GM18907 (cell line): ENCODE data around the gene MCHR2.
A peak's percentile ranks its signal among the peaks of the same experiment; 100 is the strongest.
"Not testable (repeated sequence)": the region's sequence is repeated elsewhere in the genome, so short reads cannot be mapped to it uniquely, and the experiment has no call there.

Experiments
- ATAC-seq: cut with Tn5 transposase; IDR thresholded peaks from one replicate; pipeline ENCODE4 v1.9.1; 2021; ENCODE audit warnings: mild to moderate bottlenecking, moderate library complexity; ENCODE audit not compliant: unreplicated experiment

Gene MCHR2, protein sequence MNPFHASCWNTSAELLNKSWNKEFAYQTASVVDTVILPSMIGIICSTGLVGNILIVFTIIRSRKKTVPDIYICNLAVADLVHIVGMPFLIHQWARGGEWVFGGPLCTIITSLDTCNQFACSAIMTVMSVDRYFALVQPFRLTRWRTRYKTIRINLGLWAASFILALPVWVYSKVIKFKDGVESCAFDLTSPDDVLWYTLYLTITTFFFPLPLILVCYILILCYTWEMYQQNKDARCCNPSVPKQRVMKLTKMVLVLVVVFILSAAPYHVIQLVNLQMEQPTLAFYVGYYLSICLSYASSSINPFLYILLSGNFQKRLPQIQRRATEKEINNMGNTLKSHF

GRCh38 chr6:99993533-99994251, at the start of gene MCHR2:
Gene MCHR2, minus strand, starts transcription at chr6:99994223. Its CDS starts 38,076 bp downstream, at chr6:99956147.
- no peak for ATAC-seq

DNA sequence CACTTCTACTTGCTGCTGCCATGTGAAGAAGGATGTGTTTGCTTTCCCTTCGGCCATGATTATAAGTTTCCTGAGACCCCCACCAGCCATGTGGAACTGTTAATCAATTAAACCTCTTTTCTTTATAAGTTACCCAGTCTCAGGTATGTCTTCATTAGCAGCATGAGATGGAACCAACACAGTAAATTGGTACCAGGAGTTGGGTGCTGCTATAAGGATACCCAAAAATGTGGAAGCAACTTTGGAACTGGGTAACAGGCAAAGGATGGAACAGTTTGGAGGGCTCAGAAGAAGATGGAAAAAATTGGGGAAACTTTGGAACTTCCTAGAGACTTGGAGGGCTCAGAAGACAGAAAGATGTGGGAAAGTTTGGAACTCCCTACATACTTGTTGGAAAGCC, 44.5 kb upstream of the MCHR2 start:
- ATAC-seq = not testable (repeated sequence)

DNA sequence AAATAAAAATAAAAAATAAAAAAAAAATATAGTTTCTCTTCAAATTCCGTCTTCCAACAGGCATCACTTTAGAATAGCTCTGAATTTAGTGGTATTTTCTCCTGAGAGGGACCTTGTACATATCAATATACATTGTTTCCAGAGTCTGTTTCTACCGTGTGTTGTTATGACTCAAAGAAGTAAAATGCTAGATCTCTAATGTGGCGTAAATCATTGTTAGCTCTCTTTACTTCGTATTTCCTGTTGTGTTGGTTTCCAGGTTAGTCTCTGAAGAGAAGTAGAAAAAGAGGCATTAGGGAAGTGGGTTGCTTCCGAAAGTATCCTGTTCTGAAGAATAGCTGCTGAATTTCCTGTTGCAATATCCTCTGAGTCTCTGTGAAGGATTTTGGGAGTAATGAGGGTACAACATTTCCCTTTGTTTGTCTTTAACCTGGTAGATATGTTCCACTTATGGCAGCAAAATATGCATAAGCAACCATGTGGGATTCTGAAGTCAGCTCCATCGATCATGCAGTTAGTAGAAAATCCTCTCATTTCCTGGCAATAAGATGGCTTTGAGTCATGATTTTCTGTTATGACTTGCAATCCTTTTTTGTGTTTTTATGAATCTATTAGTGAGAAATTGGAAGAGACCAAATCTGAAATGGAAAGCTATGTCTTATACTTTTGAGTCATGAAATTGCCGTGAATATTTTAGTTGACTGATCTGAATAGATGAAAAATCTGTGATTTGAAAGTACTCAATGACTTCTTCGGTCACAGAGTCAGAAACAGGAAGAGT, 42.0 kb upstream of the MCHR2 start:
- ATAC-seq = peak; percentile 97

GRCh38 chr6:100023798-100024197, 29.8 kb upstream of the MCHR2 start:
- ATAC-seq = no peak

DNA sequence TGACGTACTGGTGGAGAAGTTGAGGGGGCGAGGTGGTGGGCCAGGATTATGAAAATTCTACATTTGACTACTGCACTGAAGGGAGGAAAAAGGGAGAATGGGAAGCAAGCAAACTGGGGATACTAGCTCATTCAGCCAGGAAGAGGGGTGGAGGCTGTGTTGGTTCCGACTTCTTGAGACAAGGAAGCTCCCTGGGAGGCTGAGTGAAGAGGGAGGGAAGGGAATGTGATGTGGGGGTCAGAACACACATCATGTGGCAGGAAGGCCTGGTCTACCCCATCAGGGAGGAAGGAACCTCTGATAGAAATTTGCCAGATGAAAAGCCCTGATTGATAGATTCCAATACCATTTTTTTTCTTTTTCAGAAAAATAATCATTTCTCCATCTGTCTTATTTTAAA, 28.8 kb upstream of the MCHR2 start:
- ATAC-seq = no peak

DNA sequence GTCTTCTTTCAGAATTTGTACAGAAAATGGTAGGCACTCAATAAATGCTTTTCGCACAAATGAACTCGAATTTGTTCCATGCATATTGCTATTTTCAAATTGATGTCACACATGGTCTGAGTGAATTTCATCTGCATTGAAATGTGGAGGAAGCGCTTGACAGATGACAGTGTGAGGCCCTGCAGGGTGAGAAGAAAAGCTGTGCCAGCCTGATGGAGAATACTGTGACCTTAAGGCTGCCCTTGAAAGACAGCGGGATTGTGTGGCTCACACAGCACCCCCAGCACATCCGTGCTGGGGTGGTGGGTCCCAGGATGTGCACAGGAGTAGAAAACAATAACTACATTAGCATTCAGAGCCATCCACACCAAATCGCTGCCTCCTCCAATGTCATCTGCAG, 14.8 kb upstream of the MCHR2 start:
- ATAC-seq = no peak

DNA sequence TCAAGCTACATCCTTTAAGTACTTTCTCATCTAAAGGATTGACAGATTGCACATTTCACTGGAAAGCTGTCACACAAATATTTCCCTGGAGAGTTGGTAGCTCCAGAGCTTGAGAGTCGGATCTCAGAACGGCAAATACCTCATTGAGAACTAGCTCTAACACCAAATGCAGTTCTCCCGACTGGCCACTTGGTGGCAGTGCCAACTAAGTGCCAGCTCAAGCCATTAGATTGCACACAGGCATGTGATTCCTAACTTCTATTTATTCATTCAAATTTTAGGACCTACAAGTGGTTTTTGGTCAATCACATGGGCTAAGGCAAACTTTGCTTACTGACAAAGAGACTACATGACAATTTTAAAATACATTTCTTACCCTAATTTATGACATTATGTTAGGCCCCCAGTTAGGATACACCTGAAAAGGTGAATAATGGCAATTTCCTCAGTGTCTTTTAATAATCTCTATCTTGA, 7.9 kb upstream of the MCHR2 start:
- peak; percentile 95 for ATAC-seq

- ATAC-seq = no peak
Measured at GRCh38 chr6:99997141-99997540, 3.1 kb upstream of the MCHR2 start.

DNA sequence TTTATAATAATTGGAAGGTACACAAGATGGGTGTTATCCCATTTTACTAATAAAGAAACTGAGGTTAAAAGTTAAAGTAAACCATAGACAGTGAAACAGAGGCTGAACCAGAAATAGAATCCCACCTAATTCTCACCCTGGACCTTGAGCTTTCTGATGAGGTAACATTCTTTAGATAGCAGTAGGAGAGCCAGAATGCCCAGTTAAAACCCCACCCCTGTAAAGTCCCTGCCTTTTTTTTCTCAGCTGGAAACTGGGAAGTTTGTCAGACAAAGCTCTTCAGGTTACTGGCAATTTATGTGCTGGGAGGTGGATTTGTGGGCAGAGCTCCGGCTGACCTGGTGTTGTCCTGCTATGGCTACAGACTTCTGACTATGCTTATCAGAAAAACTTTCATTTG, 1.9 kb upstream of the MCHR2 start:
- ATAC-seq = no peak

DNA sequence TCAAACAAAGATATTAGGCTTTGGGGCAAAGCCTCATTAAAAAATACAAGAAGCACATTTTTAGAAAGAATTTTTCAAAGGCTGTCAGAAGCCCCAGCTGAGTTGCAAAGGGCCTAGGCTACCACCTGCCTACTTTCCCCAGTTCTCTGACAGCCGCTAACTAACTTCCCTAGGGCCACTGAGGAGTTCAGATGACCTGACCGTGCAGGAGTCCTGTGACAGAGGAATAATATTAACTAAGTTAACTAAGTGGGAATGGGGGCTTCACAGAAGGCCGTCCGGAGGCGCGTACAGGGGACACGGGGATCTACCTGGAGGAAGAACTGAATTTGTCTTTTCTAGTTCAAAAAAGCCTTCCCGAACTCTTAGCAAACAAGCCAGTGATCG, 884 bp downstream of the MCHR2 start:
- no peak for ATAC-seq

- ATAC-seq = no peak
Measured at GRCh38 chr6:99991955-99992354, 2.1 kb downstream of the MCHR2 start.

DNA sequence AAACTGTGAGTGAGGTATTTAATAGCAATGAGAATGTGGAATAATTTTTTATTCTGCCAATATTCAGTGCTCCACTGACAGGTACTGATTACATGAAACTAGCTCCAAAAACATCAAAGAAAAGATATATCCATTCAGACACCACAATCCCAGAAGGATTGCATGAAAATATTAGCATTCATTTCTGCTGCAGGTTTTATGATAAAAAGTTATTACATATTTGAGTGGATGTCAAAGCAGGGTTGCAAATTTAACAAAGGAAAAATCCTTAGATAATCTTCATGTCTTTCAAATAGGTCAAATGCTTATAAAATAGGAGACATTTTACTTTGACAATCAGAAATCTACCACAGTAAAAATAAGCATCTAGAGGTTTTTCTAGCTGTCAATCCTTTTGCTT, 13.3 kb downstream of the MCHR2 start:
- ATAC-seq = no peak

DNA sequence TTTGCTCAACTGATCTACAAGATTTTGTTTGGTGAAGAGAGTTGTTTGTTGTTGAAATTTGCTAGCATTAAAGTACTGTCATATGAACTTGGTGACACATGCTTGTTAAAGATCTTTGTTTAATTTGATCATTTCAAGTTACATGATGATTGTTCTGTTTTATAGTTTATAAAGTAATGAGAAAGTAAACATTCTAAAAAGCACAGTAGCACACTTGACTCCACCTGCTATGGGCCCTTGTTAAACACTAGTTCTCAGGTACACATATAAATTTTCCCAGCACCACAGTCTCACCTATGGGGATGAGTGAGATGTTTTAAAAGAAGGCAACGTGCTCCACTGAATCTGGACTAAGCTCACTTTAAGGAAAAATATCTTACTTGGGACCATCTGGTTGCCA, 14.1 kb downstream of the MCHR2 start:
- ATAC-seq = no peak

DNA sequence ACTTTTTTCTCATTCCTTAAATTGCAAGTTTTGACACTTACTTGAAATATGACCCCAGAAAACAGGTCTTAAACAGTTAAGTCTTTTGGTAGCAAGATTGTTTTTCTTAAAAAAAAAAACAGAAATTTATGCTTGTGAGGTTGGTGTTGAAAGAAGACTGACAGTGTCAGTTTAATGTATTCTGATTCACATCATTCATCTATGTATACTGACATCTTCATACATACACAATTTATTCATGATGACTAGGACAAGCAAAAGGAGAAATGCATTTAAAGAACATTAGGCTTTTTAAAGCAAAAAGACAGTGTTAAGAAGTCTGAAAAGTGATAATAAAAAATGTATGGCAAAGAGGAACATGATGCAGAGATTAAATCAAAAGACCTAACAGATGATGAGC, 27.0 kb downstream of the MCHR2 start:
- no peak for ATAC-seq

DNA sequence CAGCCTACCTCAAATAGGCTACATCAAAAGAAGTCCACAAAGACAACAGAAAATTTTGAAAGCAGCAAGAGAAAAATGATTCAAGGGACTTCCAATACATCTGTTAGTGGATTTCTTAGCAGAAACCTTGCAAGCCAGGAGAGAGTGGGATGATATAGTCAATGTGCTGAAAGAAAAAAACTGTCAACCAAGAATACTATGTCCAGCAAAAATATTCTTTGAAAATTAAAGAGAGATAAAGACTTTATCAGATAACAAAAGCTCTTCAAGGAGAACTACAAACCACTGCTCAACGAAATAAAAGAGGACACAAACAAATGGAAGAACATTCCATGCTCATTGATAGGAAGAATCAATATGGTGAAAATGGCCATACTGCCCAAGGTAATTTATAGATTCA, 34.0 kb downstream of the MCHR2 start:
- ATAC-seq = no peak

GRCh38 chr6:99951016-99951805, 42.8 kb downstream of the MCHR2 start:
- no peak for ATAC-seq

DNA sequence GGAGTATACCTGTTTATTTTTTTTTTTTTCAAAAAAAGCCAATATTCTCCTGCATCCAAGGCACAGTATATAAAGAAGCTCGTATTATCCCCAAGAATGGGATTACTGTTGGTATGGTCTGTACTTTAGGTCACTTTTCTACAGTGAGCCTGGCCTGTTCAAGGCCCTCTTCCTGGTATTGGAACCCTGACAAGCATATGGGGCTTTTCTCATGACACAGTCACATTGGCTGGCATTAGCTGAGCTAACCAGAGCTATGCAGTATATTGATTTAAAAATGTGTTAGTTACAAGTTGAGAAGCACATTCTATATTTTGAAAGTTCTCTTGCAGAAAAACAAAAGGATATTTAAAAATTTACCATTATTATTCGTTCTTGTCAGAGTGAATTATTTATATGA, 48.0 kb downstream of the MCHR2 start:
- ATAC-seq = no peak

- no peak for ATAC-seq
Measured at GRCh38 chr6:99943846-99944245, 50.2 kb downstream of the MCHR2 start.

DNA sequence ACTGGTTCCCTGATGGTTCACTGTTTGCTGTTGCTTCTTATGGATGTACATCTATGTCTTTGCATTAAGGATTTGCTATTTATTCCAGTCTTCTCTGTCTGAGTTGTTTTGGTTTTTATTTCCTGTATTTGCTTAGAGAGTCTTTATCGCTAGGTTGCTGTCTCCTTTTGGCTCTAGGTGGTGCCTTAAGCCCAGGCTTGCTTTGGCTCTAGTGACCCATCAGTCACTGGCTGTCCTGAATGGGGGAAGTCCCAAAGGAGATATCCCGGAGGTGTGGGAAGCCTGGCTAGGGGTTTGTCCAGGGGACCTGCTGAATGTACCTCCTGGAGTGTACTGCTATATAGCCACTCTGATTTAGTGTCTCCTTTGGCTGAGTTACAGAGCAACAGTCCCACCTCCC, 53.4 kb downstream of the MCHR2 start:
- no peak for ATAC-seq

- no peak for ATAC-seq
Measured at GRCh38 chr6:99933129-99933528, 60.9 kb downstream of the MCHR2 start.

DNA sequence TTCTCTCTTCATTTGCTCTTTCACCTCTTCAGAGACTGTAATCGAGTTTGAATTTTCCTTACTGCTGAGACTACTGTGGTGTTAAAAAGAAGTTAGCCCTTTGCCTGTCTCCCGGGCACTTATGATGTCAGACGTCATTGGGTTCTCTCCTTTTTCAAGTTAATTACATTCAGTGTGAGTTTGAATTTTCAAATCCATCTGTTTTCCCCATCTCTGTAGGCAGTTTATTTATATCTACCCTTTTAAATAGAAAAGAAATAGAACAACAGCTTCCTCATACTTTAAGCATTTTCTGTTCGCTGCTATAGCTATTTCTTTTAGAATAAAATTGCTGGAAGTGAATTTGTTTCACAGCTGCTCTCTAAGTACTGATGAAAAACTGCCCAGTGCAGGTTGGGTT, 81.4 kb downstream of the MCHR2 start:
- ATAC-seq = no peak
